Measurements from ENCODE around the gene HNRNPUL1. TPM values are rescaled to one million over a fixed set of nuclear protein-coding genes. Genes with fewer than 3 reads are reported as not detected.
A peak's percentile ranks its signal among the peaks of the same experiment; 100 is the strongest.

The HNRNPUL1 gene
- total RNA-seq, 2 experiments from 2014 or later, result 332 to 340 TPM

DNA sequence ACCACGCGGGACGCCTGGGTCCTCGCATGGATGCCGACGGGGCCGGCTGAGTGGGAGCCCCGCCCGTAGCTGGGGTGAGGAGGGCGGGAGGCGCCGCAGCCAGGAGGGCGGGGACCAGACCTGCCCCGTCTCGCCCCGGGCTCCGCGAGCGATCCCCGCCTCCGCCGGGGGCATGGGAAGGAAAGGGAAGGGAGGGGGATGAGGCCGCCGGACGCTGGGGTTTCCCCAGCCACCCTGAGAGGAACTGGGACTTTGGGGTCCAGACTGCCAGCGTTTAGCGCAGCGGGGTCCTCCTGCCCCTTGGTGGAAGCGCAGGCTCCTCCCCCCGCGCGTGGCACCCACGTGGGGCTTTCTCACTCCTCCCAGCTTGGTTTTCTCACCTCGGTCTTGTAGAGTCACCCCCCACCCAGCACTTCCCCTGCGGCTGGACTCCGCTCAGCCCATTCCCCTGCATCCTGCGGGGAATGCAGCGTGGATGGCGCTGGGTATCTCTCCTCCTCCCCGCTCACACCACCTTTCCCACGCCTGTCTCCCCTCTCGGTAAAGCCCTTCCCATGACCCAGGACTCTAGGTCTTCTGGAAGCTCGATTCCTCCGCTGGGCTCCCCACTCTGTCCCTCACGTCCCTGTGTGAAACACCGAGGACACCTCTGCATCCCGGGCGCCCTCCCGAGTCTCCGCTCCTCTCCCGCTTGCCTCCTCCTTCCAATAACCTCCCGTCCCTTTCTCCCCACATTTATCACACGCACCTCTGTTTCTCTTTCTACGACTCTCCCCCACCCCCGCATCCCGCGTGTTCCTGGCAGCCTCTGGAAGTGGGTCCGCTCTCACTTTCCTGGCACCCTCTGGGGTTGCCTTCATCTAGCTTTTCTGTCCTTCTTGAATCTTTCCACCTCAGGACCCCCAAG is 87.4 kb downstream of the HNRNPUL1 start:
- Mint-ChIP-seq H3K27me3 (ENCODE audit: low read depth) (no peaks in the 10 kb centered on the region), H3K4me1 (ENCODE audit: low read depth) (peaks cover 51% of the 10 kb centered on the region), H3K4me3 (peak overlapping the region; percentile 90), H3K27ac (peak overlapping the region; percentile 98), H3K36me3 (ENCODE audit: low read depth) (peaks cover 58% of the 10 kb centered on the region), H3K9me3 (ENCODE audit: insufficient read depth) (no peaks in the 10 kb centered on the region)
- POLR2A ChIA-PET, result interaction anchor here (0.6 to 3.1 kb wide), 13 partner anchors 10 to 148 kb away, joined by 3 to 27 read pairs (median 4); partner anchors contain the start of genes B9D2 and CCDC97
- peak; percentile 60 for ATAC-seq
- DNase-seq, result peak; percentile 89
- CTCF ChIA-PET, result interaction anchor here (0.6 to 3.2 kb wide), 17 partner anchors 9 to 247 kb away, joined by 3 to 31 read pairs (median 4); partner anchors contain the start of genes B9D2, CCDC97, DMAC2 and HNRNPUL1

- POLR2A ChIA-PET, result interaction anchor here (0.6 to 3.1 kb wide), 9 partner anchors 11 to 149 kb away, joined by 3 to 27 read pairs (median 6); partner anchors contain the start of gene B9D2
- DNase-seq, result no peak
- peaks cover 58% of the 10 kb centered on the region for H3K4me1 Mint-ChIP-seq (ENCODE audit: low read depth)
- no peak for ATAC-seq
- peak overlapping the region; percentile 98 for H3K27ac Mint-ChIP-seq
- no peaks in the 10 kb centered on the region for H3K9me3 Mint-ChIP-seq (ENCODE audit: insufficient read depth)
- peak overlapping the region; percentile 90 for H3K4me3 Mint-ChIP-seq
- peaks cover 61% of the 10 kb centered on the region for H3K36me3 Mint-ChIP-seq (ENCODE audit: low read depth)
- no peaks in the 10 kb centered on the region for H3K27me3 Mint-ChIP-seq (ENCODE audit: low read depth)
- CTCF ChIA-PET, result interaction anchor here (0.6 to 3.2 kb wide), 13 partner anchors 9 to 89 kb away, joined by 3 to 31 read pairs (median 6); partner anchors contain the start of genes B9D2, CCDC97, DMAC2 and HNRNPUL1
These were observed 88.1 kb downstream of the HNRNPUL1 start for GRCh38 chr19:41352279-41352608.

GRCh38 chr19:41352609-41353465 is 88.7 kb downstream of the HNRNPUL1 start:
- peak overlapping the region; percentile 98 for H3K27ac Mint-ChIP-seq
- no peaks in the 10 kb centered on the region for H3K9me3 Mint-ChIP-seq (ENCODE audit: insufficient read depth)
- H3K4me1 Mint-ChIP-seq (ENCODE audit: low read depth), result peaks cover 64% of the 10 kb centered on the region
- peak overlapping the region; percentile 90 for H3K4me3 Mint-ChIP-seq
- CTCF ChIA-PET, result interaction anchor here (0.6 to 3.2 kb wide), 14 partner anchors 11 to 90 kb away, joined by 3 to 31 read pairs (median 4); partner anchors contain the start of genes B9D2, CCDC97, DMAC2 and HNRNPUL1
- DNase-seq, result peak; percentile 85
- peaks cover 57% of the 10 kb centered on the region for H3K36me3 Mint-ChIP-seq (ENCODE audit: low read depth)
- POLR2A ChIA-PET, result interaction anchor here (0.6 to 3.1 kb wide), 9 partner anchors 11 to 150 kb away, joined by 3 to 27 read pairs (median 6); partner anchors contain the start of gene B9D2
- ATAC-seq, result peak; percentile 12
- H3K27me3 Mint-ChIP-seq (ENCODE audit: low read depth), result no peaks in the 10 kb centered on the region

DNA sequence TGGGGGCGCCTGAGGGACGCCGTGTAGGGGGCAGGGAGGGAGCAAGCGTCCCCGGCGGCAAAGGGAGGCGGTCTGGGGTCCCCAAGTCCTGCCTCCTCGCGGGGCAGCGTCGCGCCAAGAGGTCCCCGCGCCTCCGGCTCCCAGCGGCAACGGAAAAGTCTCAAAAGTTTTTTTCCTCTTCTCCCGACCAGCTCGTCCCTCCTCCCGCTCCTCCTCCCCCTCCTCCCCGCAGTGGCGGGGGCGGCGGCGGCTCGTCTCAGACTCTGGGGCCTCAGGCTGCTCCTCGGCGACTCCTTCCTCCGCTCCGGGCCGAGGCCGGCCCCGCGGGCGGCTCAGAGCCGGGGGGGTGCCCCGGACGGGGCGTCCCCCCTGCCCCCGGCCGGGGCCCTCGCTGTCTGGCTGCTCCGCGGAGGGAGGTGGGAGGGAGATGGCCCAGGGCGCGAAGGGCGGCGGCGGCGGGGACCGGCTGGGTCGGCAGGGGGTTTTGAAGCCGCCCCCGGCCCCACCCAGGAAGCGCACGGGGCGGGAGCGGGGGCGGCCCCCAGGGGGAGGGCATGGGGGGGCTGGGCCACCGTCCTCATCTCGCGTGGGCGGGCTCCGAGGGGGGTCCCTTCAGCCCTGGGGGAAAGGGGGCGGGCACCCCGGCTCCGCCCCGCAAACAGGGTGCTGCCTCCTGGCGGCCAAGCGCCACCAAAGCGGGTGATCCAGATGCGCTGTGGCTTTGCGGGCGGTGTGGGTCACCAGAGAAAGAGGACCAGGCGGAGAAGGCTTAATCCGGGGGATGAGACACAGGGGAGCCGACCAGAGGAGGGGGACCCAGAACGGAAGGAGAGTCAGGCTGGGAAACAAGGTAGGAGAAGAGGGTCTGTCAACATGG is 89.5 kb downstream of the HNRNPUL1 start, which contains the start of gene TGFB1:
Gene TGFB1 (minus strand): TSS at position 457 of the 877 bp plus-strand sequence. CDS start 878 bp downstream, outside the sequence.
- no peaks in the 10 kb centered on the region for H3K9me3 Mint-ChIP-seq (ENCODE audit: insufficient read depth)

GRCh38 chr19:41354343-41354953 is 90.3 kb downstream of the HNRNPUL1 start:
- ATAC-seq (no peak), DNase-seq (no peak)
- peak overlapping the region; percentile 86 for H3K27ac Mint-ChIP-seq
- H3K9me3 Mint-ChIP-seq (ENCODE audit: insufficient read depth), result no peaks in the 10 kb centered on the region
- peak overlapping the region; percentile 75 for H3K4me3 Mint-ChIP-seq
- peaks cover 59% of the 10 kb centered on the region for H3K4me1 Mint-ChIP-seq (ENCODE audit: low read depth)
- peaks cover 44% of the 10 kb centered on the region for H3K36me3 Mint-ChIP-seq (ENCODE audit: low read depth)
- ChIA-PET CTCF (interaction anchor here (1.7 to 2.6 kb wide), 2 partner anchors 10 to 48 kb away, joined by 6 to 35 read pairs; partner anchors contain the start of gene B9D2), POLR2A (interaction anchor here (2.7 kb wide), 1 partner anchor 10 kb away, joined by 12 read pairs; the partner anchor contains the start of gene B9D2)
- H3K27me3 Mint-ChIP-seq (ENCODE audit: low read depth), result no peaks in the 10 kb centered on the region

More for the DNA sequence above, 89.5 kb downstream of the HNRNPUL1 start, which contains the start of gene TGFB1:
- ChIA-PET CTCF (interaction anchor here (0.6 to 3.2 kb wide), 7 partner anchors 10 to 91 kb away, joined by 3 to 31 read pairs (median 6); partner anchors contain the start of gene B9D2), POLR2A (interaction anchor here (1.5 to 3.1 kb wide), 5 partner anchors 10 to 91 kb away, joined by 5 to 27 read pairs (median 13); partner anchors contain the start of gene B9D2)
- Mint-ChIP-seq H3K27ac (peak within 1 kb of the TSS; percentile 98), H3K27me3 (ENCODE audit: low read depth) (no peaks in the 10 kb centered on the region), H3K4me3 (peak within 1 kb of the TSS; percentile 90), H3K36me3 (ENCODE audit: low read depth) (peaks cover 51% of the 10 kb centered on the region), H3K4me1 (ENCODE audit: low read depth) (peaks cover 66% of the 10 kb centered on the region)
- peak; percentile 95 for DNase-seq
- peak; percentile 54 for ATAC-seq

- DNase-seq, result no peak
- Mint-ChIP-seq H3K27ac (peak overlapping the region; percentile 95), H3K36me3 (ENCODE audit: low read depth) (peaks cover 41% of the 10 kb centered on the region), H3K9me3 (ENCODE audit: insufficient read depth) (no peaks in the 10 kb centered on the region), H3K4me3 (peak overlapping the region; percentile 64), H3K4me1 (ENCODE audit: low read depth) (peaks cover 57% of the 10 kb centered on the region), H3K27me3 (ENCODE audit: low read depth) (no peaks in the 10 kb centered on the region)
- CTCF ChIA-PET, result interaction anchor here (1.1 to 2.6 kb wide), 6 partner anchors 10 to 76 kb away, joined by 3 to 35 read pairs (median 4); partner anchors contain the start of gene B9D2
- POLR2A ChIA-PET, result interaction anchor here (1.0 to 2.7 kb wide), 2 partner anchors 9 to 91 kb away, joined by 4 to 12 read pairs; partner anchors contain the start of genes B9D2 and HNRNPUL1
- ATAC-seq, result no peak
These were observed 90.9 kb downstream of the HNRNPUL1 start for GRCh38 chr19:41355035-41355434.

GRCh38 chr19:41355802-41356201 is 91.6 kb downstream of the HNRNPUL1 start:
- CTCF ChIA-PET, result interaction anchor here (0.9 to 2.6 kb wide), 9 partner anchors 9 to 75 kb away, joined by 3 to 35 read pairs (median 3); partner anchors contain the start of gene B9D2
- POLR2A ChIA-PET, result interaction anchor here (0.6 to 2.7 kb wide), 4 partner anchors 8 to 92 kb away, joined by 3 to 12 read pairs (median 7); partner anchors contain the start of genes B9D2 and HNRNPUL1
- Mint-ChIP-seq H3K4me3 (peak overlapping the region; percentile 64), H3K27ac (peak overlapping the region; percentile 95), H3K9me3 (ENCODE audit: insufficient read depth) (no peaks in the 10 kb centered on the region), H3K27me3 (ENCODE audit: low read depth) (no peaks in the 10 kb centered on the region), H3K36me3 (ENCODE audit: low read depth) (peaks cover 37% of the 10 kb centered on the region), H3K4me1 (ENCODE audit: low read depth) (peaks cover 59% of the 10 kb centered on the region)
- no peak for DNase-seq
- no peak for ATAC-seq

- Mint-ChIP-seq H3K27me3 (ENCODE audit: low read depth) (no peaks in the 10 kb centered on the region), H3K27ac (peak overlapping the region; percentile 95), H3K36me3 (ENCODE audit: low read depth) (peaks cover 27% of the 10 kb centered on the region), H3K9me3 (ENCODE audit: insufficient read depth) (no peaks in the 10 kb centered on the region), H3K4me3 (peak overlapping the region; percentile 64), H3K4me1 (ENCODE audit: low read depth) (peaks cover 59% of the 10 kb centered on the region)
- ChIA-PET POLR2A (interaction anchor here (1.0 to 2.7 kb wide), 5 partner anchors 7 to 209 kb away, joined by 3 to 12 read pairs (median 4); partner anchors contain the start of genes B9D2 and EXOSC5), CTCF (interaction anchor here (0.8 to 1.4 kb wide), 4 partner anchors 48 to 551 kb away, joined by 3 to 6 read pairs (median 3); no protein-coding TSS in a partner anchor)
- DNase-seq (peak; percentile 66), ATAC-seq (peak; percentile 6)
These were observed 93.0 kb downstream of the HNRNPUL1 start for GRCh38 chr19:41356984-41357739.

Measured in activated CD8-positive, alpha-beta T cell treated with anti-CD3 and anti-CD28 coated beads, Interleukin-2, amount 10 ng/mL, durations not matched to agents 7 days and 5 days (primary cell).